Adipocyte (in vitro differentiated cells): Measurements from ENCODE around the gene GMPR2.
A peak's percentile ranks its signal among the peaks of the same experiment; 100 is the strongest.
"Not testable (repeated sequence)": the region's sequence is repeated elsewhere in the genome, so short reads cannot be mapped to it uniquely, and the experiment has no call there.

Source experiments
- DNase-seq: peaks from one replicate; pipeline ENCODE4 v3.0.0-alpha.2; 2015; ENCODE audit warnings: low read depth
- H3K27me3 ChIP-seq: replicated peaks from 2 replicates; pipeline ENCODE4 v1.7.0; 2013; ENCODE audit warnings: mild to moderate bottlenecking, low read length, moderate library complexity; ENCODE audit not compliant: control insufficient read depth, insufficient read depth
- H3K36me3 ChIP-seq: 2 replicates; pipeline ENCODE4 v1.7.0; 2013; ENCODE audit warnings: low read length, mild to moderate bottlenecking, moderate library complexity; ENCODE audit not compliant: control insufficient read depth, insufficient read depth, severe bottlenecking
- H3K4me1 ChIP-seq: 2 replicates; pipeline ENCODE4 v1.7.0; 2013; ENCODE audit warnings: mild to moderate bottlenecking, low read length, moderate library complexity; ENCODE audit not compliant: control insufficient read depth, insufficient read depth
- H3K4me3 ChIP-seq: 2 replicates; pipeline ENCODE4 v1.7.0; 2013; ENCODE audit warnings: mild to moderate bottlenecking, low read length, moderate library complexity
- H3K9ac ChIP-seq: 2 replicates; pipeline ENCODE4 v1.7.0; 2013; ENCODE audit warnings: mild to moderate bottlenecking, low read length, moderate library complexity
- H3K9me3 ChIP-seq: 2 replicates; pipeline ENCODE4 v1.7.0; 2013; ENCODE audit warnings: mild to moderate bottlenecking, low read length, moderate library complexity; ENCODE audit not compliant: control insufficient read depth

Gene GMPR2

GRCh38 chr14:24190416-24190815 is 42.3 kb upstream of the GMPR2 start:
- Histone ChIP-seq H3K27me3 (no peaks in the 10 kb centered on the region), H3K36me3 (peaks cover 35% of the 10 kb centered on the region), H3K9ac (no peak overlapping the region), H3K4me3 (no peak overlapping the region), H3K9me3 (no peaks in the 10 kb centered on the region), H3K4me1 (peaks cover 31% of the 10 kb centered on the region)
- DNase-seq = no peak

GRCh38 chr14:24192933-24193332 is 39.8 kb upstream of the GMPR2 start:
- Histone ChIP-seq H3K27me3 (no peaks in the 10 kb centered on the region), H3K4me3 (no peak overlapping the region), H3K36me3 (peaks cover 14% of the 10 kb centered on the region), H3K9ac (no peak overlapping the region), H3K4me1 (peaks cover 27% of the 10 kb centered on the region), H3K9me3 (no peaks in the 10 kb centered on the region)
- no peak for DNase-seq

- no peak for DNase-seq
- H3K4me3 ChIP-seq = peak overlapping the region; percentile 97
- H3K4me1 ChIP-seq = peaks cover 21% of the 10 kb centered on the region
- H3K36me3 ChIP-seq = peaks cover 14% of the 10 kb centered on the region
- H3K9ac ChIP-seq = peak overlapping the region; percentile 99
- no peaks in the 10 kb centered on the region for H3K9me3 ChIP-seq
- H3K27me3 ChIP-seq = no peaks in the 10 kb centered on the region
These were observed 38.4 kb upstream of the GMPR2 start for GRCh38 chr14:24194186-24194872.

- peaks cover 19% of the 10 kb centered on the region for H3K4me1 ChIP-seq
- no peak for DNase-seq
- peak overlapping the region; percentile 97 for H3K4me3 ChIP-seq
- H3K9ac ChIP-seq = peak overlapping the region; percentile 99
- H3K27me3 ChIP-seq = no peaks in the 10 kb centered on the region
- no peaks in the 10 kb centered on the region for H3K9me3 ChIP-seq
- peaks cover 14% of the 10 kb centered on the region for H3K36me3 ChIP-seq
These were observed 37.9 kb upstream of the GMPR2 start for GRCh38 chr14:24194873-24195185.

GRCh38 chr14:24195186-24196070 is 37.3 kb upstream of the GMPR2 start, which contains the start of gene TM9SF1:
TSS of gene TM9SF1 (minus strand) at chr14:24195441. CDS start at chr14:24195019, 422 bp downstream.
- Histone ChIP-seq H3K4me3 (peak within 1 kb of the TSS; percentile 97), H3K36me3 (peaks cover 14% of the 10 kb centered on the region), H3K27me3 (no peaks in the 10 kb centered on the region), H3K9me3 (no peaks in the 10 kb centered on the region), H3K4me1 (peaks cover 19% of the 10 kb centered on the region), H3K9ac (peak within 1 kb of the TSS; percentile 99)
- peak; percentile 92 for DNase-seq

GRCh38 chr14:24196071-24197055 is 36.4 kb upstream of the GMPR2 start:
- Histone ChIP-seq H3K4me1 (peaks cover 19% of the 10 kb centered on the region), H3K27me3 (no peaks in the 10 kb centered on the region), H3K4me3 (peak overlapping the region; percentile 97), H3K36me3 (peaks cover 12% of the 10 kb centered on the region), H3K9me3 (no peaks in the 10 kb centered on the region), H3K9ac (peak overlapping the region; percentile 99)
- DNase-seq = peak; percentile 63

GRCh38 chr14:24197056-24197450 is 35.7 kb upstream of the GMPR2 start:
- DNase-seq = no peak
- Histone ChIP-seq H3K27me3 (no peaks in the 10 kb centered on the region), H3K9me3 (no peaks in the 10 kb centered on the region), H3K4me1 (peaks cover 19% of the 10 kb centered on the region), H3K4me3 (no peak overlapping the region), H3K36me3 (peaks cover 15% of the 10 kb centered on the region), H3K9ac (no peak overlapping the region)

GRCh38 chr14:24198814-24199524 is 33.8 kb upstream of the GMPR2 start:
- Histone ChIP-seq H3K4me3 (no peak overlapping the region), H3K9ac (no peak overlapping the region), H3K4me1 (peaks cover 17% of the 10 kb centered on the region), H3K27me3 (no peaks in the 10 kb centered on the region), H3K36me3 (peaks cover 11% of the 10 kb centered on the region), H3K9me3 (no peaks in the 10 kb centered on the region)
- no peak for DNase-seq

GRCh38 chr14:24202538-24202937 is 30.2 kb upstream of the GMPR2 start:
- H3K27me3 ChIP-seq, DNase-seq, H3K9me3 ChIP-seq, H3K4me3 ChIP-seq, H3K9ac ChIP-seq, H3K4me1 ChIP-seq: not testable (repeated sequence)
- peaks cover 41% of the 10 kb centered on the region for H3K36me3 ChIP-seq

- H3K4me1 ChIP-seq, H3K9me3 ChIP-seq, H3K4me3 ChIP-seq, DNase-seq, H3K9ac ChIP-seq, H3K27me3 ChIP-seq: not testable (repeated sequence)
- H3K36me3 ChIP-seq = peaks cover 49% of the 10 kb centered on the region
These were observed 29.4 kb upstream of the GMPR2 start for GRCh38 chr14:24203249-24203886.
